Liver (tissue), 9 donors: ENCODE results near the gene ALB. TPM values are rescaled to one million over a fixed set of nuclear protein-coding genes. Genes with fewer than 3 reads are reported as not detected.

Experiments
- DNase-seq: peaks from one replicate; pipeline ENCODE4 v3.0.0-alpha.2; 2017; ENCODE audit warnings: low spot score
- H3K27ac ChIP-seq, 2 donors: one replicate each; pipeline ENCODE4 v1.7.0; 2013; ENCODE audit warnings: inconsistent platforms in 2 of 2, low read length in 2 of 2, control low read depth in 1 of 2, low read depth in 1 of 2, mild to moderate bottlenecking in 1 of 2
- H3K27me3 ChIP-seq, 4 donors: one replicate each; pipeline versions ENCODE4 v1.6.1 to v1.7.0; 2013; ENCODE audit warnings: low read length in 3 of 4, inconsistent platforms in 1 of 4, mild to moderate bottlenecking in 1 of 4, moderate library complexity in 1 of 4; ENCODE audit not compliant: control insufficient read depth in 4 of 4, insufficient read depth in 4 of 4
- H3K36me3 ChIP-seq, 4 donors: one replicate each; pipeline versions ENCODE4 v1.6.1 to v1.7.0; 2013; ENCODE audit warnings: low read length in 3 of 4, mild to moderate bottlenecking in 3 of 4, low read depth in 1 of 4, moderate library complexity in 1 of 4; ENCODE audit not compliant: control insufficient read depth in 4 of 4, insufficient read depth in 3 of 4
- H3K4me1 ChIP-seq, 4 donors: one replicate each; pipeline versions ENCODE4 v1.6.1 to v1.7.0; 2013; ENCODE audit warnings: low read length in 3 of 4, mild to moderate bottlenecking in 3 of 4, moderate library complexity in 1 of 4; ENCODE audit not compliant: control insufficient read depth in 4 of 4, insufficient read depth in 4 of 4
- H3K4me3 ChIP-seq, 3 donors: one replicate each; pipeline versions ENCODE4 v1.6.1 to v1.7.0; 2013; ENCODE audit warnings: low read length in 3 of 3, control low read depth in 1 of 3, low read depth in 1 of 3, mild to moderate bottlenecking in 1 of 3
- H3K9ac ChIP-seq, 2 donors: one replicate each; pipeline ENCODE4 v1.7.0; 2013; ENCODE audit warnings: low read length in 2 of 2, mild to moderate bottlenecking in 2 of 2, moderate library complexity in 2 of 2, control low read depth in 1 of 2, low read depth in 1 of 2
- H3K9me3 ChIP-seq, 4 donors: one replicate each; pipeline versions ENCODE4 v1.6.1 to v1.7.0; 2013; ENCODE audit warnings: low read length in 3 of 4; ENCODE audit not compliant: control insufficient read depth in 4 of 4
- ATF3 ChIP-seq: IDR thresholded peaks from 2 replicates; pipeline ENCODE4 v1.6.1; 2016; ENCODE audit warnings: antibody characterized with exemption
- CTCF ChIP-seq: fragments of 150-350 bp; IDR thresholded peaks from 2 replicates; pipeline ENCODE4 v1.5.1; 2017; ENCODE audit warnings: improper control_type of control experiment, low read depth, low read length; ENCODE audit not compliant: missing input control
- EGR1 ChIP-seq, 2 donors: IDR thresholded peaks; 2 replicates each; pipeline ENCODE4 v1.6.1; 2016 to 2018; ENCODE audit warnings: antibody characterized with exemption in 2 of 2, low read depth in 2 of 2
- FOXA1 ChIP-seq: IDR thresholded peaks from 2 replicates; pipeline ENCODE4 v1.6.1; 2016; ENCODE audit warnings: antibody characterized with exemption
- FOXA2 ChIP-seq: IDR thresholded peaks from 2 replicates; pipeline ENCODE4 v1.6.1; 2016; ENCODE audit warnings: antibody characterized with exemption
- GABPA ChIP-seq, 2 donors: IDR thresholded peaks in 1 of 2; conservative IDR thresholded peaks in 1 of 2; 2 replicates each; pipeline ENCODE4 v1.6.1; 2016; ENCODE audit warnings: antibody characterized with exemption in 2 of 2, mild to moderate bottlenecking in 1 of 2, moderate library complexity in 1 of 2
- HNF4A ChIP-seq, 2 donors: conservative IDR thresholded peaks; 2 replicates each; pipeline ENCODE4 v1.6.1; 2016; ENCODE audit warnings: antibody characterized with exemption in 2 of 2, mild to moderate bottlenecking in 2 of 2
- HNF4G ChIP-seq: IDR thresholded peaks from 2 replicates; pipeline ENCODE4 v1.6.1; 2016; ENCODE audit warnings: antibody characterized with exemption
- JUND ChIP-seq, 2 donors: IDR thresholded peaks; 2 replicates each; pipeline ENCODE4 v1.6.1; 2016; ENCODE audit warnings: antibody characterized with exemption in 2 of 2
- MAX ChIP-seq: IDR thresholded peaks from 2 replicates; pipeline ENCODE4 v1.6.1; 2016; ENCODE audit warnings: antibody characterized with exemption
- NR2F2 ChIP-seq: IDR thresholded peaks from 2 replicates; pipeline ENCODE4 v1.6.1; 2016; ENCODE audit warnings: antibody characterized with exemption
- RAD21 ChIP-seq, 2 donors: IDR thresholded peaks; 2 replicates each; pipeline ENCODE4 v1.6.1; 2016; ENCODE audit warnings: antibody characterized with exemption in 2 of 2, mild to moderate bottlenecking in 2 of 2
- REST ChIP-seq: IDR thresholded peaks from 2 replicates; pipeline ENCODE4 v1.6.1; 2016; ENCODE audit warnings: antibody characterized with exemption, mild to moderate bottlenecking
- RXRA ChIP-seq, 2 donors: IDR thresholded peaks; 2 replicates each; pipeline ENCODE4 v1.6.1; 2017 to 2018; ENCODE audit warnings: antibody characterized with exemption in 2 of 2, mild to moderate bottlenecking in 1 of 2
- SP1 ChIP-seq: IDR thresholded peaks from 2 replicates; pipeline ENCODE4 v1.6.1; 2018; ENCODE audit warnings: antibody characterized with exemption, mild to moderate bottlenecking
- TAF1 ChIP-seq: conservative IDR thresholded peaks from 2 replicates; pipeline ENCODE4 v1.6.1; 2016; ENCODE audit warnings: antibody characterized with exemption, mild to moderate bottlenecking
- YY1 ChIP-seq: IDR thresholded peaks from 2 replicates; pipeline ENCODE4 v1.6.1; 2016; ENCODE audit warnings: antibody characterized with exemption, mild to moderate bottlenecking
- ZBTB33 ChIP-seq: IDR thresholded peaks from 2 replicates; pipeline ENCODE4 v1.6.1; 2016; ENCODE audit warnings: antibody characterized with exemption
- WGBS: extraction: QIAGEN DNeasy Blood & Tissue Kit; methylation state at CpG from one replicate; pipeline ENCODE4 v1.1.7; 2013; 5-methylcytosine and 5-hydroxymethylcytosine counted together
- polyA plus RNA-seq, 2 donors: library from polyadenylated mRNA; stranded (reverse) in 1 of 2; unstranded in 1 of 2; fragments of 200-250 nt in 1 of 2; fragments of >200 nt in 1 of 2; fragmentation: Nextera tagmentation in 1 of 2; extraction: Ambion mirVana in 1 of 2; gene quantifications; one replicate each; pipeline versions ENCODE4 v1.2.1 to v1.2.3, GENCODE V29; 2013 to 2015
- total RNA-seq, 2 donors: library from RNA; depleted of rRNA; stranded (reverse); fragments of >200 nt; gene quantifications; one replicate each; pipeline ENCODE4 v1.2.3, GENCODE V29; 2014
- donor health status: healthy.
- donor health status: healthy.
- donor health status: healthy.
- donor health status: healthy.
- donor health status: healthy.

The ALB gene
- total and polyA plus RNA-seq, 4 donors = 33,161 to 59,987 (median 35,513) TPM

GRCh38 chr4:73436674-73437557 lies 32.8 kb downstream of the ALB start:
- DNase-seq = no peak
- H3K9me3 ChIP-seq = no peaks in the 10 kb centered on the region
- no peak overlapping the region for H3K9ac ChIP-seq
- WGBS = 78% methylated on average over 3 of the region's 3 CpGs
- H3K4me3 ChIP-seq = no peak overlapping the region
- H3K4me1 ChIP-seq = peaks cover 0 to 16% (median 12%) of the 10 kb centered on the region in 4 donors
- H3K27me3 ChIP-seq = no peaks in the 10 kb centered on the region
- TF ChIP-seq ZBTB33 (no peak), ATF3 (no peak), NR2F2 (no peak), JUND (IDR thresholded peaks at IDR 0.05) (no peak), CTCF (no peak), EGR1 (IDR thresholded peaks at IDR 0.05; ENCODE audit: low read depth in 2 of 2) (no peak), TAF1 (no peak), FOXA2 (no peak), YY1 (no peak), FOXA1 (no peak), HNF4A (conservative IDR thresholded peaks at IDR 0.05) (no peak), GABPA (IDR thresholded peaks at IDR 0.05 in 1 of 2, conservative IDR thresholded peaks at IDR 0.05 in 1 of 2) (no peak), RAD21 (IDR thresholded peaks at IDR 0.05) (no peak), SP1 (no peak), RXRA (IDR thresholded peaks at IDR 0.05) (no peak), MAX (no peak), REST (no peak), HNF4G (no peak)
- H3K36me3 ChIP-seq = no peaks in the 10 kb centered on the region
- H3K27ac ChIP-seq = no peak overlapping the region
